IMR-90 (cell line): ENCODE data around the gene LCP1.

Experiments used
- BHLHE40 ChIP-seq: fragments of 150-350 bp; IDR thresholded peaks from 2 replicates; pipeline ENCODE4 v1.6.1; 2016; ENCODE audit warnings: mild to moderate bottlenecking, low read depth, low read length
- CEBPB ChIP-seq: IDR thresholded peaks from 2 replicates; pipeline ENCODE4 v1.6.1; 2012; ENCODE audit warnings: low read depth, low read length, improper control_type of control experiment
- CHD1 ChIP-seq: IDR thresholded peaks from 2 replicates; pipeline ENCODE4 v1.6.1; 2012; ENCODE audit warnings: low read depth, low read length, improper control_type of control experiment
- FOS ChIP-seq: fragments of 150-350 bp; IDR thresholded peaks from 2 replicates; pipeline ENCODE4 v1.6.1; 2016; ENCODE audit warnings: low read depth, low read length
- MXI1 ChIP-seq: IDR thresholded peaks from 2 replicates; pipeline ENCODE4 v1.6.1; 2012; ENCODE audit warnings: low read depth, mild to moderate bottlenecking, low read length, moderate library complexity, borderline replicate concordance
- NFE2L2 ChIP-seq: fragments of 150-350 bp; IDR thresholded peaks from 2 replicates; pipeline ENCODE4 v1.6.1; 2016; ENCODE audit warnings: low read depth, mild to moderate bottlenecking, low read length
- POLR2A ChIP-seq: IDR thresholded peaks from 2 replicates; pipeline ENCODE4 v1.6.1; 2012; ENCODE audit warnings: mild to moderate bottlenecking, low read depth, low read length
- RAD21 ChIP-seq: IDR thresholded peaks from 2 replicates; pipeline ENCODE4 v1.6.1; 2012; ENCODE audit warnings: low read length, improper control_type of control experiment
- RCOR1 ChIP-seq: IDR thresholded peaks from 2 replicates; pipeline ENCODE4 v1.6.1; 2012; ENCODE audit warnings: mild to moderate bottlenecking, low read length, improper control_type of control experiment; ENCODE audit not compliant: insufficient replicate concordance
- RFX5 ChIP-seq: IDR thresholded peaks from 2 replicates; pipeline ENCODE4 v1.8.0; 2012; ENCODE audit warnings: low read depth, mild to moderate bottlenecking, low read length, moderate library complexity
- USF2 ChIP-seq: fragments of 150-350 bp; IDR thresholded peaks from 2 replicates; pipeline ENCODE4 v1.6.1; 2017; ENCODE audit warnings: mild to moderate bottlenecking, antibody characterized with exemption, low read length, low read depth
- TF ChIP-seq, protein P1 (sequence below): conservative IDR thresholded peaks from 2 replicates; pipeline ENCODE4 v1.5.1; 2012; ENCODE audit warnings: mild to moderate bottlenecking, low read depth, low read length, improper control_type of control experiment
- TF ChIP-seq, protein P2 (sequence below): fragments of 150-350 bp; IDR thresholded peaks from 2 replicates; pipeline ENCODE4 v1.6.1; 2016; ENCODE audit warnings: low read depth, mild to moderate bottlenecking, low read length, moderate library complexity, borderline replicate concordance

GRCh38 chr13:46149272-46150133 is 32.5 kb downstream of the LCP1 start:
- TF ChIP-seq, protein P1, sequence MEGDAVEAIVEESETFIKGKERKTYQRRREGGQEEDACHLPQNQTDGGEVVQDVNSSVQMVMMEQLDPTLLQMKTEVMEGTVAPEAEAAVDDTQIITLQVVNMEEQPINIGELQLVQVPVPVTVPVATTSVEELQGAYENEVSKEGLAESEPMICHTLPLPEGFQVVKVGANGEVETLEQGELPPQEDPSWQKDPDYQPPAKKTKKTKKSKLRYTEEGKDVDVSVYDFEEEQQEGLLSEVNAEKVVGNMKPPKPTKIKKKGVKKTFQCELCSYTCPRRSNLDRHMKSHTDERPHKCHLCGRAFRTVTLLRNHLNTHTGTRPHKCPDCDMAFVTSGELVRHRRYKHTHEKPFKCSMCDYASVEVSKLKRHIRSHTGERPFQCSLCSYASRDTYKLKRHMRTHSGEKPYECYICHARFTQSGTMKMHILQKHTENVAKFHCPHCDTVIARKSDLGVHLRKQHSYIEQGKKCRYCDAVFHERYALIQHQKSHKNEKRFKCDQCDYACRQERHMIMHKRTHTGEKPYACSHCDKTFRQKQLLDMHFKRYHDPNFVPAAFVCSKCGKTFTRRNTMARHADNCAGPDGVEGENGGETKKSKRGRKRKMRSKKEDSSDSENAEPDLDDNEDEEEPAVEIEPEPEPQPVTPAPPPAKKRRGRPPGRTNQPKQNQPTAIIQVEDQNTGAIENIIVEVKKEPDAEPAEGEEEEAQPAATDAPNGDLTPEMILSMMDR: no peak
- TF ChIP-seq FOS (no peak), BHLHE40 (no peak), POLR2A (no peak), MXI1 (no peak), USF2 (no peak), CEBPB (no peak), CHD1 (no peak), NFE2L2 (no peak), RAD21 (no peak), RFX5 (no peak), RCOR1 (no peak)
- TF ChIP-seq, protein P2, sequence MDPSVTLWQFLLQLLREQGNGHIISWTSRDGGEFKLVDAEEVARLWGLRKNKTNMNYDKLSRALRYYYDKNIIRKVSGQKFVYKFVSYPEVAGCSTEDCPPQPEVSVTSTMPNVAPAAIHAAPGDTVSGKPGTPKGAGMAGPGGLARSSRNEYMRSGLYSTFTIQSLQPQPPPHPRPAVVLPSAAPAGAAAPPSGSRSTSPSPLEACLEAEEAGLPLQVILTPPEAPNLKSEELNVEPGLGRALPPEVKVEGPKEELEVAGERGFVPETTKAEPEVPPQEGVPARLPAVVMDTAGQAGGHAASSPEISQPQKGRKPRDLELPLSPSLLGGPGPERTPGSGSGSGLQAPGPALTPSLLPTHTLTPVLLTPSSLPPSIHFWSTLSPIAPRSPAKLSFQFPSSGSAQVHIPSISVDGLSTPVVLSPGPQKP: no peak
